HG03039 (cell line): ENCODE measurements around the gene NPTX1.

Source experiments
- ATAC-seq: cut with Tn5 transposase; IDR thresholded peaks from one replicate; pipeline ENCODE4 v1.9.1; 2021; ENCODE audit warnings: mild to moderate bottlenecking, moderate library complexity; ENCODE audit not compliant: unreplicated experiment

NPTX1 gene

DNA sequence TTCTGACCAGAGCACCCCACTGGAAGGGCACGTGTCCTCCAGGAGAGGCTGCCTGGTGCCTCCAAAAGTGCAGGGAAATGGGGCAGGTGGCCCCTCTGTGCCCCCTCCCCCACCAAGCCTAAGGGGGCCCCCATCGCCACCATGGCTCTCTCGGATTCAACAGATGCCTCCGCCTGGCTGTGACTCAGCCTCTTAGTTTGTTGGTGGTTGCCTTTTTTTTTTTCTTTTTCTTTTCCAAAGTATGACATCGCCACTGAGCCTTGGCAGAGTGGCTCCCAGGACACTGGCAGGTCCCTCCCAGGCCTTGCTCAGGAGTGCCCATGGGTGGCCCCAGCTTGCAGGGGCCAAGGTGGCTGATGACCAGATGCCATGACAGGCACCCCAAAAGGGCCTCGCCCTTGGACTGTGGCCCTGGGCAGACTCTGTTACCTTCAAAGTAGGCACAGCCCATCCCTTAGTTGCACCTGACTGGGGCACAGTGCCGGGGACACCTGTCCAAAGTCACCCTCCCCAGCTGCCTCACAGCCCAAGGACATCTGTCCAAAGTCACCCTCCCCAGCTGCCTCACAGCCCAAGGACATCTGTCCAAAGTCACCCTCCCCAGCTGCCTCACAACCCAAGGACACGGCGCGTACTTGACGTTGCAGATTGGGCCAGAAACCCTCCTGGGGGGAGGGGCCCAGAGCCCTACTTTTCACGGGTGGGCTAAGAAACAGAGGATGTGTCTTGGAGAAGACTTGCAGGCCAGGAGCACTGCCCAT lies 29.6 kb downstream of the NPTX1 start:
- ATAC-seq = no peak

DNA sequence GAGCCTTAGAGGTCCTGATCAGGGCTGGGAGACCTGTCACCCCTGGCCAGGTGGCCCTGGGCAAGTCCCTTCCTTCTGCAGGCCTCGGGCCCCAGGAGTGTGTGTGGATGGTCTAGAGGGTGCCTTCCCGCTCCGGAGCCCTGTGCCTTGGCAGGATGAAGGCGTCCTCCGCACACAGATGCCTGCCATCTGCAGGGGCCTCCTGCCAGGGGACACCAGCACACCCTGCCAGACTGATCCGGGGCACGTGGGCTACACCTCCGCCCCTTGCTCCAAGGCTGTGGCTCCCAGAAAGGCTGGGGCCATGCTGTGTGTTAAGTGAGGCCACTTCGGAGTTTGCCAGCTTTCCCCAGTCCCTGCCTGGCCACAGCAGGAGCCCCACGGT lies 30.7 kb downstream of the NPTX1 start:
- no peak for ATAC-seq

DNA sequence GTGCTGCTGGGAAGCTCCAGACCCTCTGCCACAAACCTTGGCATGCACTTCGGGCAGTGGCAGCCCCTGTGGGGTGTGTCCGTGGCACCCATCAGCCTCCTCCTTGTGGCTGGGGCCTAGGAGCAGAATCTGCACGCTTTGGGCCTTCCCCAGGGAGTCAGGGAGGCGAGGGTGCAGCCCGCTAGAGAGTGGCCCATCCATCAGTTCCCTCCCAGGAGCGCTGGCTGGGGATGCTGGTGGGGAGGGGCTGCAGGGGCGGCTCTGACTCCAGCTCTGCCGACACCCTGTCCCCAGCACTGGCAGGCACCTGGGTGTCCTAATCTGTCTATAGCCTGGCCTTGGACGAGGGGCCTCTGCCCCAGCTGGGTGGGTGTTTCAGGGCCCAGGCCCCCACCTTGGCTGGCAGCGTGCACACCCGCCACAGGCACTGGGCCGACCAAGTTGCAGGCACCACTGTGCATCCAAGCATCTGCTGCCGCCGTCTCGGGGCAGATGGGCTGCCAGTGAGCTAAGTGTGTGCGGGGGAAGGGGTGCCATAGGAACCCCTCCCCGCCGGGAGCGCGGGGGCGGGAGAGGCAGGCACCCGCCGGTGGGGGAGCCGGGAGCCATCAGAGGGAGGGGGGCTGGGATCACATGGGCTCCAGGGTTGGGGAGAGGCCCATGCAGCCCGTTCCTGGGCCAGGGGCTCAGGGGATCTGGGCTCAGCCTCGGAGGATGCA lies 31.2 kb downstream of the NPTX1 start:
- ATAC-seq = no peak

DNA sequence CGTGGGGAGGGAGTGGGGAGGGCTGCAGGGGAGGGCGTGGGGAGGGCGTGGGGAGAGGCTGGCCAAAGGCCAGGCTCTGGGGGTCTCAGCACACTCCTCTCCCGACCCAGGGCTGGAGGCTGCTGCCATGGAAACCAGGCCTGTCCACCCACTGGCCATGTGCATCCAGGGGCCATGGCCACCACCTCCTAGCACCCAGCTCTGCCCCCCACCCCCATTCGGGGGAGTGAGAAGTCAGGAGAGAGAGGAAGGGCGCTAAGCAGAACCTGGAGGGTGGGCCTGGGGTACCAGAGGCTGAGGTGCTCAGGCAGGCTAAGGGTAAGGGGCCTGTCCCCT lies 31.8 kb downstream of the NPTX1 start:
- ATAC-seq = no peak

DNA sequence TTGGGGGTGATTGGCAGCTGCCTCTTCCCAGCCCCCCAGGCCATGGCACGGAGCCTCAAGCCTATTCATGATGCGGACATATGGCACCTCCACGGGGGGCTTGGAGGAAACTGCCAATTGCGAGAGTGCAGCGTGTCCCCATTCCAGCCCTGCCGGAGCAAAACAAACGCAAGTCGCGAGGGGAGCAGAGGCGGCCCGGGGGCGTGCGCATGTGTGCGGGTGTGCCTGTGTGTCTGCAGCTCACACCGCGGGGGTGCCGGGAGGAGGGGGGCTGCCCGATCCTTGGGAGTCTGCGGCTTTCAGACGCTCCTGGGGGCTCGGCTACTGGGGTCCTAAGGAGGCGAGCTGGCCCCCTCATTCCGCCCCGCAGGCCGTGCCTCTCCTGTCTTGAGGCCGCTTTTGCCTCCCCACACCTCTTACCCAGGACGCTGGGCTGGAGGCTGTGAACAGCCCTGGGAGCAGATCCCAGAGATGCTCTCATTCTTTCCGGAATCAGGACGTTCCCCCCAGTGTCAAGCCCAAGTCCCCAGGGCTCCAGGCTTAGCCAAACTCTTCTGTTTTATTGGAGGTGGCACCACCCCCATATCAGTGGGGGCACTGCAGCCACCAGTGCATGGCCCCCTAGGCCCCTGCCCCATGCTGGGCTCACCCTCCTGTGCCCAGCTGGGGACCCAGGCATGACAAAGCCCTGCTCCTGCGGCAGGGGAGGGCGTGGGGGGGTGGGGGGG lies 32.3 kb downstream of the NPTX1 start:
- ATAC-seq = no peak

DNA sequence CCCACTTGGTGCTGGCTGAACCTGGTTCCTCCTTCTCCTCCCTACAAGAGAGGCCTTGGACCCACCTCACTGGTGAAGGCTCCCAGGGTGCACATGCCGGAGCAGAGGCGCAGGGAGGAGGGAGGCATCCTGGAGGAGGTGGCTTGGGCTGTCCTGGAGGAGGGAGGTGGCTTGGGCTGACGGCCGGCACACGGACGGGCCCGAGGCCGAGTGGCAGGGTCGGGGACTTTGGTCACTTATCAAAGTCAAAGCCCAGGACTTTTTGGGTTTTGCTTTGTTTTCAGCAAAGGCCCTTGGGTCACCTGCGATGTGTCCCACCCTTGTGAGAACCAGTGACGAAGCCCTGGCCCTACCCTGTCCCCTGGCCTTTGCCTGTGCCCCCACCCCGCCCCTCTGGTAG lies 32.9 kb downstream of the NPTX1 start:
- ATAC-seq = no peak

DNA sequence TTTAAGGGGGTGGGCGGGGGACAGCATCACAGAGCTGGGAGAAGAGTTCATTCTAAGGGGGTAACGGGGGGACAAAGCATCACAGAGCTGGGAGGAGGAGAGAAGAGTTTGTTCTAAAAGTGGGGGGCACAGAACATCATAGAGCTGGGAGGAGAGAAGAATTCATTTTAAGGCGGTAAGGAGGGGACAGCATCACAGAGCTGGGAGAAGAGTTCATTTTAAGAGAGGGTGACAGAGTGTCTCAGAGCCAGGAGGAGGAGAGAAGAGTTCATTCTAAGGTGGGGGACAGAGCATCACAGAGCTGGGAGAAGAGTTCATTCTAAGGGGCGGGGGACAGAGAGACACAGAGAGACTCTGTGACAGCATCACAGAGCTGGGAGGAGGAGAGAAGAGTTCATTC lies 33.6 kb downstream of the NPTX1 start:
- ATAC-seq = no peak

DNA sequence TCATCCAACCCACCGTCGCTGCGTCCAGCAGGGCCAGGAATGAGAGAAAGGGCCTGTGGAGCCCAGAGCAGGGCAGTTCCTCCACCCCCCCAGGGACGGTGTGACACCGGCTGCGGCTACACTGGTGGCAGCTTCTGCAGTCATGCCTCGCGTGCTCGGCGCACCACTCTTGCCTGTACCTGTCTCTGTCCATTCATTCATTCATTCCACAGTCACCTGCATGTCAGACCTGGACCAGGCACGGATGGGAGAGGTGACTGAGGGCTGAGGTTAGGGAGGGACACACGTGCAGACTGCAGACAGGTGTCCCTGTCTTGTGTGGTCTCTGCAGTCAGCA lies 34.1 kb downstream of the NPTX1 start:
- ATAC-seq = no peak

DNA sequence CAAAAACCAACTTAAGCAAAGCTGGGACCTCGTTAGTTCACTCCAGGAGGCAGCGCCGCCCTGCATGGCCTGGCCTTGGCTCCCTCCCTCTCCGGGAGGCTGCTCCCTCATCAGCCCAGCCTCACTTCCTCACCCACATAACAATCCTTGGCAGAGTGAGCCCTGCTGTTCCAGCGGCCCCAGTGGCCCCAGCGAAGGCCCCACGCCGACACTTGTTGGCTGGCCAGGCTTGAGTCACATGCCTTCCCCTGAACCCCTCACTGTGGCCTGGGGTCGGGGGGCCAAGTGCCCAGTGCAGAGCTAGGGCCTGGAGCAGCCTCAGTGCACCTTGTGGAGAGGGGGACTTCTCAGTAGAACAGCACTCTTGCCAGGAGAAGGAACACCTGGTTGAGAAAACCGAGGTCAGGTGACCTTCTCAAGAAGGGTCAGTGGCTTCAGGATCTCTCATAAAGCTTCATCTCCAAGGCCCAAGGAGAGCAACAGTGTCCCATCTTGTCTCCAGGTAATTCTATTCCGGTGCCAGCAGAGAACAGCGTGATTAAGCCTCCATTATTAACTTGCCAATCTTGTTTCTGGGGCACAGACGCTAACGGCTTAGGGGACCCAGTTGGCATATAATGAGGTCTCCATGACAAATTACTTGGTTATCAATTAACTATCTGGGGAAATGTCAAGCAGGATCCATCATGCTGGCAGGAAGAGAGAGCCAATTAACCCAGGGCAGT lies 34.6 kb downstream of the NPTX1 start:
- ATAC-seq = no peak

GRCh38 chr17:80441133-80441578 lies 35.3 kb downstream of the NPTX1 start:
- no peak for ATAC-seq

- ATAC-seq = no peak
Measured at GRCh38 chr17:80439499-80439898, 36.9 kb downstream of the NPTX1 start.

GRCh38 chr17:80438806-80439205 lies 37.6 kb downstream of the NPTX1 start:
- no peak for ATAC-seq

DNA sequence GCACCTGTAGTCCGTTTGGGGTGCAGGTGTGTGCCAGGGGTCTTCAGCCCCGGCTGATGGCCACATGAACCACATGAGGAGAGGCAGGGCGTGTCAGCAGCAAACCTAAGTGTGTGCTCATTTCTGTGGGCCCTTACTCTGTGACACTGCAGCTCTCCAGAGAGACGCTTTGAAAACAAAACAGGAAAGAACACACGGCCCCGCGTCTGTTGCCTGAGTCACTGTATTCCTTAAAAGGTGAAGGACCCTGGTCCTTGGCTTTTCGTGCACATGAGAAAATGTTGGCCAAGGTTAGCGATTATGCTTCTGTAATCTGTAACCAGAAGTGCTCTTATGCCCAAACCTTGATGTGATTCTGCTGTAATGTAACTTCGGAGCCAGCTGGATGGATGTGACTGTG lies 38.9 kb downstream of the NPTX1 start:
- no peak for ATAC-seq

GRCh38 chr17:80433916-80434666 lies 42.3 kb downstream of the NPTX1 start:
- no peak for ATAC-seq

DNA sequence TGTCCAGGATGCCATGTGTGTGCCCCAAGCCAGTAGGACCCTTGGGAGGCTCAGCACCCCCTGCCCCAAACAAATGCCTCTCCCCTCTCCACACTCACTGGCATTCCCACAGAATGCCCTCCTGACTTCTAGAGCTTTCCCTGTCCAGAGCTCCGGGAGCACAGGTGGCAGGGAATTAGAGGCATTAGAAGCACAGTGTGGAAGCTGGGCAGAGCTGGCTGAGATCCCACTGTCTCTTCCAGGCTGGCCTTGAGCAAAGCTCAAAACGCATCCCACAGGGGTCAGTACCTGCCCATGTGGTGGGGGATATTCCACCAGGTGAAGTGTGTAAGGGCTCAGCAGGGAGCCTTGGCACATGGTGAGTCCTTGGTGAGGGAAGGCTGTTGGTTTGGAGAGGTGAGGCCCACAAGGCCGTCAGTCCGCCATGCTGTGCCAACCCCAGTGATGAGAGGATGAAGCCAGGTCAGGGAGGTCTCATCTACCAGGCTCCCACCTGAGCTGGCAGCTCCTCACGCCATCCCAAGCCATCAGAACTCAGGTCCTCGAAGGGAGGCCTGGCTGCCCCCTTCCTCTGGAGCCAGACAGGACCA lies 43.4 kb downstream of the NPTX1 start:
- ATAC-seq = no peak

- ATAC-seq = no peak
Measured at GRCh38 chr17:80432350-80432955, 44.0 kb downstream of the NPTX1 start.

GRCh38 chr17:80431246-80432195 lies 44.9 kb downstream of the NPTX1 start:
- ATAC-seq = no peak

DNA sequence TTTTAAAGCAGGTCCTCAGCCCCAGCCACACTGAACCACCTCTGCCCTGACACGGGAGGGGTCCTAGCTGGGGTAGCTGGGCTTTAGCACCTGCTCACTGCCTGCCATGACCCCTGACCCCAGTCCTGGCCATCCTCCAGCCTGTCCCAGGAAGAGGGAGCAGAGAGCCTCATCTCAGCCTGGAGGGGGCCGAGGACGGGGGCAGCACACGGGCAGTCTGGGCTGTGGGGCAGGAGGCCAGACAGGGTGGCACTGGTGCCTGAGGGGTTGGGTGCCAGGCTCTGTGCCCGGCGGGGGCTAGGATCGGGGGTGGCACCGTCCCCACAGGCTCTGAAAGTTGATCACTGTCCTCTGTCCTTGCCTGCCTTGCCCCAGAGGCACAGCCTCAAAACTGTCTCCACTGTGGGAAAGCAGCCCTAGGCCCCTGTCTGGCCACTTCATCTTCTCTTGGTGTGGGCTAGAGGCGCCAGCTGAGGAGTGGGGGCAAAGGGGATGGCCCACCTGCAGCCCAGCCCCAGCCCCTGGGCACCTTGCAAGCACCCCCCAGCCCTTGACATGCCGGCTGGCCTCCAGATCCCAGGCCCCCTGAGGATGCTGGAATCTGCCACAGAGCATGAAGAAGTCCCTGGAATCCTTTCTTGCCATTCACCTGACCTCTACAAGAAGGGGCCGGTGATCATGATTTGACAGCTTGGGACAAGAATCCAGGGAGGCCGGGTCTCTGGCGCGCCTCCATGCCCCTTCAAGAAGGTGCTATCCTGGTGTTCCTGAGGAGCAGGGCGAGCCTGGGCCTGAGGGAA lies 45.8 kb downstream of the NPTX1 start:
- ATAC-seq = no peak
